Measurements from ENCODE around the gene RSPO4.

Gene RSPO4

DNA sequence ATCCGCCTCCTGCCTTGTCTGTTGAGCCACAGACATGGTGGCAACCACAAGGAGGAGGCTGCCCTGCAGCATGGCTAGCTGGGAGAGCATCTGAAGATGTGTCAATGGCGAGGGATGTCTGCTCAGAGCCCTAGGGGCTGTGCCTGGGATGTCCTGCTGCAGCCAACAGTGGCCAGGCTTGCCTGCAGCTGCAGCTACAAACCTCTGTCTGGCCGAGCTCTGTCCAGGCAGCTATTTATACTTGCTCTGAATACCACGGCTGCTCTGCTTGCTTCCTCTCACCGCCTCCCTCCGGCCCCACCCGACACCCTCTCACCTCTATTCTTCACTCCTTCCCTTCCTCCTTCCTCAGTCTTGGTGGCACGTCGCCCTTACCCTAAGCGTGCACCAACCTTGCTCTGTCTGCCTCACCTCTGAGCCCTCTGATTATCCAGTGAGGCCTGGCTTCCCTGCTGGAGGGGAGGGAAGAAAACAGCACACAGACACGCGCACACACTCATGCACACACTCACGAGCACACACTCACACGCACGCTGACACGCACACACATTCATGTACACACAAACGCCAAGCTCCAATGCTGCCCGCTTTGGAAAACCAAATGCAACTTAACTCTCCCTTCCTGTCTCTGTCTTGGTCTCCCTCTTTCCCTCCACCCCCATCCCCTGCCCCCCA is 85.8 kb downstream of the RSPO4 start, which contains the start of gene ANGPT4:
Gene ANGPT4 (minus strand): TSS at position 210 of the 675 bp plus-strand sequence. CDS start 120 bp downstream, at position 90.
- TF ChIP-seq, protein P1, sequence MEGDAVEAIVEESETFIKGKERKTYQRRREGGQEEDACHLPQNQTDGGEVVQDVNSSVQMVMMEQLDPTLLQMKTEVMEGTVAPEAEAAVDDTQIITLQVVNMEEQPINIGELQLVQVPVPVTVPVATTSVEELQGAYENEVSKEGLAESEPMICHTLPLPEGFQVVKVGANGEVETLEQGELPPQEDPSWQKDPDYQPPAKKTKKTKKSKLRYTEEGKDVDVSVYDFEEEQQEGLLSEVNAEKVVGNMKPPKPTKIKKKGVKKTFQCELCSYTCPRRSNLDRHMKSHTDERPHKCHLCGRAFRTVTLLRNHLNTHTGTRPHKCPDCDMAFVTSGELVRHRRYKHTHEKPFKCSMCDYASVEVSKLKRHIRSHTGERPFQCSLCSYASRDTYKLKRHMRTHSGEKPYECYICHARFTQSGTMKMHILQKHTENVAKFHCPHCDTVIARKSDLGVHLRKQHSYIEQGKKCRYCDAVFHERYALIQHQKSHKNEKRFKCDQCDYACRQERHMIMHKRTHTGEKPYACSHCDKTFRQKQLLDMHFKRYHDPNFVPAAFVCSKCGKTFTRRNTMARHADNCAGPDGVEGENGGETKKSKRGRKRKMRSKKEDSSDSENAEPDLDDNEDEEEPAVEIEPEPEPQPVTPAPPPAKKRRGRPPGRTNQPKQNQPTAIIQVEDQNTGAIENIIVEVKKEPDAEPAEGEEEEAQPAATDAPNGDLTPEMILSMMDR (IDR thresholded peaks at IDR 0.05; ENCODE audit: insufficient read depth, low read length, poor library complexity, severe bottlenecking): no peak
- no peak for TF ChIP-seq EZH2phosphoT487 (conservative IDR thresholded peaks at IDR 0.05; ENCODE audit: low read length)
- Histone ChIP-seq H3F3A (ENCODE audit: insufficient read depth) (no peaks in the 10 kb centered on the region), H4K20me1 (ENCODE audit: low read depth, low read length) (no peaks in the 10 kb centered on the region), H3K36me3 (ENCODE audit: low read length) (no peaks in the 10 kb centered on the region), H3K79me2 (ENCODE audit: insufficient read depth, low read length) (no peaks in the 10 kb centered on the region), H3K4me3 (ENCODE audit: insufficient read depth, low read length, poor library complexity, severe bottlenecking) (no peak within 1 kb of the TSS), H3K4me2 (ENCODE audit: low read depth, low read length, poor library complexity, severe bottlenecking) (no peak within 1 kb of the TSS), H3K9me2 (replicated peaks; ENCODE audit: insufficient read depth, low read length) (no peaks in the 10 kb centered on the region), H2AFZ (ENCODE audit: low read depth, low read length, severe bottlenecking) (no peak within 1 kb of the TSS), H3K9ac (ENCODE audit: low read length) (no peak within 1 kb of the TSS), H3K9me3 (ENCODE audit: insufficient read depth, low read length) (no peaks in the 10 kb centered on the region), H3K27me3 (ENCODE audit: low read length) (no peaks in the 10 kb centered on the region), H3K27ac (ENCODE audit: low read depth, low read length) (no peak within 1 kb of the TSS)

DNA sequence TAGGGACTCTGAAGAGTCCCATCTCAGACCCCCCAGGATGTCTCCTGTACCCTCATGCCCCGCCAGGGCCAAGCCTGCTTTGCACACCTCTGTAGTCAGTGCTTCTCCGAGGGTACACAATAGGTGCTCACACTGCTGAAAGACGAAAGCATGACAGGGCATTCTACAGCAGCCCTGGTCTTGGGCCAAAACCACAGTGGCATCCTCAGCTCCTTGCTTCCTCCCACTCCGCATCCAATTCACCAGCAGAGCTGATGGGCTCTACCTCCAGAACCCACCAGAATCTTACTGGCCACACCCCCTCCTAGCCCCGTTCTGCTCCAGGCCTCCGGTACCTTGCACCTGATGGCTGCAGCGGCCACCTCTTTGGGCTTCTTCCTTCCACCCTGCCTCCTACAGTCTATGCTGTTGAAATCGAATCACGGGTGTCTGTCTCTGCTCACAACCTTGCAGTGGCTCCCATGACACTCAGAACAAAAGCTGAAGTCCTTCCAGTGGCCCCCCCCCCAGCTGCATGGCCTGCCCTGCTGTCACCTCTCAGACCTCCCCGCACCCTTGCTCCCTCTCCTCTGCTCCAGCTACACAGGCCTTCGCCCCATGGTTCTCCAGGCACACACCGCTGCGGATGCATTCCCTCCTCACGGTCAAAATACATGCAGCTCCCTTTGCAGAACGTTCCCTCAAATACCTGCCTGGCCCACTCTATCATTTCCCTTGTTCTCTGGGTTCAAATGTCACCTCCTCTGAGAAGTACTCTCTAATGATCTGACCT is 87.2 kb downstream of the RSPO4 start:
- no peaks in the 10 kb centered on the region for H4K20me1 ChIP-seq (ENCODE audit: low read depth, low read length)
- no peaks in the 10 kb centered on the region for H3K79me2 ChIP-seq (ENCODE audit: insufficient read depth, low read length)
- H3K4me3 ChIP-seq (ENCODE audit: insufficient read depth, low read length, poor library complexity, severe bottlenecking): no peak overlapping the region
- no peaks in the 10 kb centered on the region for H3F3A ChIP-seq (ENCODE audit: insufficient read depth)
- H3K9ac ChIP-seq (ENCODE audit: low read length): no peak overlapping the region
- no peaks in the 10 kb centered on the region for H3K36me3 ChIP-seq (ENCODE audit: low read length)
- TF ChIP-seq, protein P1 (IDR thresholded peaks at IDR 0.05; ENCODE audit: insufficient read depth, low read length, poor library complexity, severe bottlenecking): no peak
- no peak for TF ChIP-seq EZH2phosphoT487 (conservative IDR thresholded peaks at IDR 0.05; ENCODE audit: low read length)
- H3K27ac ChIP-seq (ENCODE audit: low read depth, low read length): no peak overlapping the region
- H2AFZ ChIP-seq (ENCODE audit: low read depth, low read length, severe bottlenecking): no peak overlapping the region
- H3K27me3 ChIP-seq (ENCODE audit: low read length): no peaks in the 10 kb centered on the region
- no peaks in the 10 kb centered on the region for H3K9me3 ChIP-seq (ENCODE audit: insufficient read depth, low read length)
- H3K4me2 ChIP-seq (ENCODE audit: low read depth, low read length, poor library complexity, severe bottlenecking): no peak overlapping the region
- no peaks in the 10 kb centered on the region for H3K9me2 ChIP-seq (replicated peaks; ENCODE audit: insufficient read depth, low read length)

DNA sequence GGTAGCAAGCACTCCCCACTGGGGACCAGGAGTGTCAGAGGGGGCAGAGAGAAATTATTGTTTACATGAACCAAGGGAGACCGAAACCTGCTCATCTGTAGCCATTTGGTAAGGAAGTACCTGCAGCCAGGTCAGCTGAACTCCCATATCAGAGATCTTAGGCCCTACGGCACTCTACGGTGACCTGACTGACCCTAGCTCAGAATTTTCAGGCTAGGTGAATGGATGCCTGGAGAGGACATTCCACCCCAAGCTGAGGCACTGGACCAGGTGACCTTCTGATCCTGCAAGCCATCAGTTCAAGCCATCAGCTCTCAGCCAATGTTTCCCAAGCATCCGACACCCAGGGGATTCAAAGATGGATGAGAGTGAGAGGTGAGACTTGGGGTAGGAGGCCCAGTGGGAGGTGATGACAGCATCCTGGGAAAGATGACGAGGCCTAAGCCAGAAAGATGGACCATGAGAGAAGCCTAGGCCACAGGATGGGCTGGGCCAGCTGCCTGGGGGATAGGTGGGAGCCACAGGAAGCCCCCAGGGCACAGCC is 88.7 kb downstream of the RSPO4 start:
- Histone ChIP-seq H3K9me2 (replicated peaks; ENCODE audit: insufficient read depth, low read length) (no peaks in the 10 kb centered on the region), H3K27ac (ENCODE audit: low read depth, low read length) (no peak overlapping the region), H3K36me3 (ENCODE audit: low read length) (no peaks in the 10 kb centered on the region), H3K9ac (ENCODE audit: low read length) (no peak overlapping the region), H3K27me3 (ENCODE audit: low read length) (no peaks in the 10 kb centered on the region), H4K20me1 (ENCODE audit: low read depth, low read length) (no peaks in the 10 kb centered on the region), H3K79me2 (ENCODE audit: insufficient read depth, low read length) (no peaks in the 10 kb centered on the region), H3K9me3 (ENCODE audit: insufficient read depth, low read length) (no peaks in the 10 kb centered on the region), H2AFZ (ENCODE audit: low read depth, low read length, severe bottlenecking) (no peak overlapping the region), H3K4me2 (ENCODE audit: low read depth, low read length, poor library complexity, severe bottlenecking) (no peak overlapping the region), H3F3A (ENCODE audit: insufficient read depth) (no peaks in the 10 kb centered on the region), H3K4me3 (ENCODE audit: insufficient read depth, low read length, poor library complexity, severe bottlenecking) (no peak overlapping the region)
- TF ChIP-seq EZH2phosphoT487 (conservative IDR thresholded peaks at IDR 0.05; ENCODE audit: low read length): no peak
- TF ChIP-seq, protein P1 (IDR thresholded peaks at IDR 0.05; ENCODE audit: insufficient read depth, low read length, poor library complexity, severe bottlenecking): no peak
